Stimulated activated effector memory CD8-positive, alpha-beta T cell treated with anti-CD3 and anti-CD28 coated beads, Interleukin-12 subunit alpha, Interleukin-12 subunit beta, amount 100 ng/mL, for 72 hours (primary cell): ENCODE measurements around the gene XPO6.

Experiments
- ATAC-seq: fragments of 150-1000 bp; cut with Tn5 transposase; 2 replicates; pipeline ENCODE4 v1.10.0; 2021
- DNase-seq, 2 donors: peaks; one replicate each; pipeline ENCODE4 v3.0.0; 2021 to 2022; ENCODE audit warnings: low spot score in 2 of 2
- H3K27ac Mint-ChIP-seq: one replicate; pipeline ENCODE4 v1.8.0; 2022; ENCODE audit warnings: mild to moderate bottlenecking, mixed read lengths
- H3K36me3 Mint-ChIP-seq: one replicate; pipeline ENCODE4 v1.8.0; 2022; ENCODE audit warnings: mild to moderate bottlenecking, mixed read lengths
- H3K4me1 Mint-ChIP-seq: one replicate; pipeline ENCODE4 v1.8.0; 2022; ENCODE audit warnings: mixed read lengths
- H3K4me3 Mint-ChIP-seq: one replicate; pipeline ENCODE4 v1.8.0; 2022; ENCODE audit warnings: mild to moderate bottlenecking, mixed read lengths
- H3K9me3 Mint-ChIP-seq: one replicate; pipeline ENCODE4 v1.8.0; 2022; ENCODE audit warnings: mixed read lengths

Gene XPO6

GRCh38 chr16:28090646-28091377 is 121.0 kb downstream of the XPO6 start:
- Mint-ChIP-seq H3K4me1 (peaks cover 14% of the 10 kb centered on the region), H3K9me3 (no peaks in the 10 kb centered on the region), H3K36me3 (peaks cover 39% of the 10 kb centered on the region), H3K27ac (peak overlapping the region; percentile 63), H3K4me3 (no peak overlapping the region)
- DNase-seq (no peak), ATAC-seq (no peak)

- ATAC-seq (no peak), DNase-seq (no peak)
- H3K4me3 Mint-ChIP-seq = no peak overlapping the region
- peaks cover 14% of the 10 kb centered on the region for H3K4me1 Mint-ChIP-seq
- H3K9me3 Mint-ChIP-seq = no peaks in the 10 kb centered on the region
- H3K27ac Mint-ChIP-seq = peak overlapping the region; percentile 63
- H3K36me3 Mint-ChIP-seq = peaks cover 34% of the 10 kb centered on the region
Measured at GRCh38 chr16:28089992-28090365, 121.8 kb downstream of the XPO6 start.

- Mint-ChIP-seq H3K27ac (peak overlapping the region; percentile 63), H3K4me3 (no peak overlapping the region), H3K4me1 (peaks cover 14% of the 10 kb centered on the region), H3K36me3 (peaks cover 34% of the 10 kb centered on the region), H3K9me3 (no peaks in the 10 kb centered on the region)
- ATAC-seq = peak; percentile 17
- DNase-seq = no peak
Measured at GRCh38 chr16:28089205-28089991, 122.4 kb downstream of the XPO6 start.

- Mint-ChIP-seq H3K27ac (peak overlapping the region; percentile 86), H3K4me1 (peaks cover 14% of the 10 kb centered on the region), H3K9me3 (no peaks in the 10 kb centered on the region), H3K4me3 (no peak overlapping the region), H3K36me3 (peaks cover 25% of the 10 kb centered on the region)
- ATAC-seq (peak; percentile 34), DNase-seq (no peak)
Measured at GRCh38 chr16:28087675-28088300, 124.0 kb downstream of the XPO6 start.

GRCh38 chr16:28087140-28087660 is 124.6 kb downstream of the XPO6 start:
- H3K4me1 Mint-ChIP-seq = peaks cover 14% of the 10 kb centered on the region
- ATAC-seq = no peak
- no peak overlapping the region for H3K4me3 Mint-ChIP-seq
- peaks cover 20% of the 10 kb centered on the region for H3K36me3 Mint-ChIP-seq
- no peak overlapping the region for H3K27ac Mint-ChIP-seq
- no peak for DNase-seq
- H3K9me3 Mint-ChIP-seq = no peaks in the 10 kb centered on the region

GRCh38 chr16:28086186-28087139 is 125.3 kb downstream of the XPO6 start:
- H3K4me3 Mint-ChIP-seq = no peak overlapping the region
- peaks cover 12% of the 10 kb centered on the region for H3K36me3 Mint-ChIP-seq
- no peak for DNase-seq
- no peak for ATAC-seq
- no peaks in the 10 kb centered on the region for H3K9me3 Mint-ChIP-seq
- H3K27ac Mint-ChIP-seq = no peak overlapping the region
- peaks cover 14% of the 10 kb centered on the region for H3K4me1 Mint-ChIP-seq

GRCh38 chr16:28085389-28086171 is 126.2 kb downstream of the XPO6 start:
- peaks cover 14% of the 10 kb centered on the region for H3K4me1 Mint-ChIP-seq
- H3K9me3 Mint-ChIP-seq = no peaks in the 10 kb centered on the region
- H3K27ac Mint-ChIP-seq = no peak overlapping the region
- no peak overlapping the region for H3K4me3 Mint-ChIP-seq
- peaks cover 6% of the 10 kb centered on the region for H3K36me3 Mint-ChIP-seq
- DNase-seq (no peak), ATAC-seq (no peak)

GRCh38 chr16:28084209-28084608 is 127.6 kb downstream of the XPO6 start:
- H3K27ac Mint-ChIP-seq = no peak overlapping the region
- no peak overlapping the region for H3K4me3 Mint-ChIP-seq
- DNase-seq = no peak
- peaks cover 2% of the 10 kb centered on the region for H3K4me1 Mint-ChIP-seq
- no peak for ATAC-seq
- H3K9me3 Mint-ChIP-seq = no peaks in the 10 kb centered on the region
- H3K36me3 Mint-ChIP-seq = no peaks in the 10 kb centered on the region

GRCh38 chr16:28082624-28083023 is 129.1 kb downstream of the XPO6 start:
- H3K4me3 Mint-ChIP-seq = no peak overlapping the region
- no peaks in the 10 kb centered on the region for H3K36me3 Mint-ChIP-seq
- no peaks in the 10 kb centered on the region for H3K9me3 Mint-ChIP-seq
- ATAC-seq (no peak), DNase-seq (no peak)
- no peak overlapping the region for H3K27ac Mint-ChIP-seq
- H3K4me1 Mint-ChIP-seq = no peaks in the 10 kb centered on the region

GRCh38 chr16:28081391-28081968 is 130.3 kb downstream of the XPO6 start:
- Mint-ChIP-seq H3K9me3 (no peaks in the 10 kb centered on the region), H3K27ac (peak overlapping the region; percentile 56), H3K4me1 (no peaks in the 10 kb centered on the region), H3K36me3 (no peaks in the 10 kb centered on the region), H3K4me3 (no peak overlapping the region)
- DNase-seq (no peak), ATAC-seq (no peak)

GRCh38 chr16:28078261-28078660 is 133.5 kb downstream of the XPO6 start:
- Mint-ChIP-seq H3K27ac (no peak overlapping the region), H3K4me3 (no peak overlapping the region), H3K9me3 (no peaks in the 10 kb centered on the region), H3K4me1 (no peaks in the 10 kb centered on the region), H3K36me3 (no peaks in the 10 kb centered on the region)
- DNase-seq (no peak), ATAC-seq (no peak)

GRCh38 chr16:28073836-28074235 is 137.9 kb downstream of the XPO6 start:
- Mint-ChIP-seq H3K4me1 (peaks cover 6% of the 10 kb centered on the region), H3K27ac (no peak overlapping the region), H3K36me3 (no peaks in the 10 kb centered on the region), H3K9me3 (no peaks in the 10 kb centered on the region), H3K4me3 (no peak overlapping the region)
- ATAC-seq (no peak), DNase-seq (no peak)

- H3K4me1 Mint-ChIP-seq = peaks cover 6% of the 10 kb centered on the region
- DNase-seq (no peak), ATAC-seq (no peak)
- no peaks in the 10 kb centered on the region for H3K9me3 Mint-ChIP-seq
- H3K27ac Mint-ChIP-seq = no peak overlapping the region
- no peaks in the 10 kb centered on the region for H3K36me3 Mint-ChIP-seq
- no peak overlapping the region for H3K4me3 Mint-ChIP-seq
Measured at GRCh38 chr16:28072087-28072486, 139.7 kb downstream of the XPO6 start.
